Hepatocyte (in vitro differentiated cells): ENCODE data around the gene CFD. TPM values are rescaled to one million over a fixed set of nuclear protein-coding genes. Genes with fewer than 3 reads are reported as not detected.
A peak's percentile ranks its signal among the peaks of the same experiment; 100 is the strongest.

Source experiments
- DNase-seq: peaks from one replicate; pipeline ENCODE4 v3.0.0-alpha.2; 2016; ENCODE audit warnings: low spot score
- H2AFZ ChIP-seq: fragments of 200-600 bp; sonication (generic); 2 replicates; pipeline ENCODE4 v1.6.0; 2016; ENCODE audit warnings: antibody characterized with exemption, mild to moderate bottlenecking
- H3K27ac ChIP-seq: fragments of 200-600 bp; sonication (generic); 2 replicates; pipeline ENCODE4 v1.5.1; 2016; ENCODE audit warnings: mild to moderate bottlenecking
- H3K27me3 ChIP-seq: fragments of 200-600 bp; sonication (generic); 2 replicates; pipeline ENCODE4 v1.6.1; 2016
- H3K36me3 ChIP-seq: fragments of 200-600 bp; sonication (generic); replicated peaks from 2 replicates; pipeline ENCODE4 v1.5.1; 2016; ENCODE audit warnings: low read depth; ENCODE audit not compliant: insufficient read depth
- H3K4me1 ChIP-seq: fragments of 200-600 bp; sonication (generic); 2 replicates; pipeline ENCODE4 v1.5.1; 2016; ENCODE audit warnings: mild to moderate bottlenecking, moderate library complexity; ENCODE audit not compliant: insufficient read depth
- H3K4me2 ChIP-seq: fragments of 200-600 bp; sonication (generic); 2 replicates; pipeline ENCODE4 v1.6.0; 2016
- H3K4me3 ChIP-seq: fragments of 200-600 bp; sonication (generic); 2 replicates; pipeline ENCODE4 v1.5.1; 2016; ENCODE audit warnings: mild to moderate bottlenecking
- H3K79me2 ChIP-seq: fragments of 200-600 bp; sonication (generic); 2 replicates; pipeline ENCODE4 v1.6.0; 2017; ENCODE audit warnings: mild to moderate bottlenecking
- H3K9me2 ChIP-seq: fragments of 200-600 bp; sonication (generic); replicated peaks from 2 replicates; pipeline ENCODE4 v1.6.0; 2017; ENCODE audit warnings: mild to moderate bottlenecking; ENCODE audit not compliant: insufficient read depth
- H3K9me3 ChIP-seq: fragments of 200-600 bp; sonication (generic); 2 replicates; pipeline ENCODE4 v1.5.1; 2016; ENCODE audit warnings: low read depth, mild to moderate bottlenecking
- H4K20me1 ChIP-seq: fragments of 200-600 bp; sonication (generic); 2 replicates; pipeline ENCODE4 v1.6.0; 2016; ENCODE audit warnings: mild to moderate bottlenecking; ENCODE audit not compliant: insufficient read depth, poor library complexity, severe bottlenecking
- CTCF ChIP-seq: fragments of 200-600 bp; sonication (generic); IDR thresholded peaks from 2 replicates; pipeline ENCODE4 v1.5.1; 2016; ENCODE audit warnings: antibody characterized with exemption, mild to moderate bottlenecking; ENCODE audit not compliant: poor library complexity
- EZH2 ChIP-seq: fragments of 200-600 bp; sonication (generic); IDR thresholded peaks from 2 replicates; pipeline ENCODE4 v1.6.1; 2016; ENCODE audit warnings: antibody characterized with exemption, mild to moderate bottlenecking, borderline replicate concordance
- EZH2phosphoT487 ChIP-seq: fragments of 200-600 bp; sonication (generic); IDR thresholded peaks from one replicate; pipeline ENCODE4 v1.6.1; 2018; ENCODE audit warnings: antibody characterized with exemption, mild to moderate bottlenecking, low read depth, moderate library complexity; ENCODE audit not compliant: unreplicated experiment, severe bottlenecking
- whole genome bisulfite sequencing: methylation state at CpG from one replicate; pipeline ENCODE4 v1.1.6; 2016; ENCODE audit warnings: low lambda C conversion rate; ENCODE audit errors: missing lambda C conversion rate; 5-methylcytosine and 5-hydroxymethylcytosine counted together
- polyA plus RNA-seq: library from polyadenylated mRNA; unstranded; fragments of >200 nt; fragmentation: Nextera tagmentation; extraction: Ambion mirVana; gene quantifications from 2 replicates; pipeline ENCODE4 v1.2.1, GENCODE V29; 2016
- total RNA-seq: library from RNA; depleted of rRNA; stranded (reverse); fragments of >200 nt; gene quantifications from 2 replicates; pipeline ENCODE4 v1.2.3, GENCODE V29; 2014

CFD gene
- total and polyA plus RNA-seq, 2 experiments from 2014 or later: 3.3 to 8.2 TPM

DNA sequence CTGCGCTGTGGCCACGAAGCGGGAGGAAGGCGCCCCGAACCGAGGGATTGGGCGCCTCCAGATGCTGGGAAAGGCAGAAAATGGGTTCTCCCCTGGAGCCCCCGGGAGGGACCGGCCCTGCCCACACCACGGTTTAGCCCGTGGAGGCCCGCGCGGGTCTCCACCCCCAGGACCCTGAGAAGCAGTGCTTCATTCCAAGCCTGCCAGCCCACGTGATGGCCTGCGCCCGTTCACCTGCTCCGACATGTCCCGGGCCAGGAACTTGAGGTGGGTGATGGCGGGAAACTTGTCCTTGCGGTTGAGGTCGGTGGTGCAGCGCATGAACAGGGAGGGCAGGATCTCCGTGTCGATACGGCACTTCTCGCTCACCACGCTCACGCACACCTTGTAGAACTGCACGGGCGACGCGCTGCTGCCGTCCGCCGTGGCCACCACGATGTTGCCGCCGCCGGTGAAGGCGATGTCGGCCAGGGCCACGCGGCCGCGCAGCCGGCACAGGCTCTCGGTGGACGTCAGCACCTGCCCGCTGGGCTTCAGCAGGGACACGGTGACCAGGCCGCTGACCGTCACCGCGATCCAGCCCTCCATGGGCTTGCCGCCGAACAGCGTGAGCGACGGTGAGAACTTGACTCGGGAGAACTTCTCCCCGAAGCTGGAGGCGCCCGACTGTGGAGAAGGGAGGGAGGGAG lies 26.2 kb downstream of the CFD start:
- DNase-seq: no peak
- no peaks in the 10 kb centered on the region for H3K9me2 ChIP-seq
- 99% methylated on average over 60 of the region's 64 CpGs for WGBS
- no peaks in the 10 kb centered on the region for H4K20me1 ChIP-seq
- H3K4me1 ChIP-seq: no peaks in the 10 kb centered on the region
- no peaks in the 10 kb centered on the region for H3K27me3 ChIP-seq
- H3K79me2 ChIP-seq: peaks cover 5% of the 10 kb centered on the region
- no peaks in the 10 kb centered on the region for H3K36me3 ChIP-seq
- H2AFZ ChIP-seq: no peak overlapping the region
- no peak for TF ChIP-seq EZH2
- no peak for TF ChIP-seq CTCF
- TF ChIP-seq EZH2phosphoT487: no peak
- H3K4me3 ChIP-seq: no peak overlapping the region
- H3K4me2 ChIP-seq: no peak overlapping the region
- H3K9me3 ChIP-seq: no peaks in the 10 kb centered on the region
- no peak overlapping the region for H3K27ac ChIP-seq

DNA sequence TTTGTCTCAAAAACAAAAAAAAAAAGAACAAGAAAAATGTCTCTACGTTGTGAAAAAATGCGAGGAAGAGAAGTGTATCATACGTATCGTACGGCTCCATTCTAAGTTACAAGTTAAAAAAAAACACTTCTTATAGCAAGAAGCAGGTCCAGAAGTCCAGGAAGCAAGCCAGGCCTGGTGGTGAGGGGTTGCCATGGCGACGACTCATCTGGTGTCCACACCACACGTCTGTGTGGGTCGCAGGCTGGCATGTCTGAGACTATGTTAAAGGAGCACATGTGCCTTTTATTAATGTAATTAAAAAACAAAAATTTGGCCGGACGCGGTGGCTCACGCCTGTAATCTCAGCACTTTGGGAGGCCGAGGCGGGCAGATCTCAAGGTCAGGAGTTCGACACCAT lies 27.6 kb downstream of the CFD start:
- H3K27ac ChIP-seq: no peak overlapping the region
- H3K9me3 ChIP-seq: no peaks in the 10 kb centered on the region
- TF ChIP-seq CTCF (no peak), EZH2 (no peak), EZH2phosphoT487 (no peak)
- WGBS: 84% methylated on average over 16 of the region's 16 CpGs
- no peak overlapping the region for H3K4me2 ChIP-seq
- no peaks in the 10 kb centered on the region for H3K9me2 ChIP-seq
- no peaks in the 10 kb centered on the region for H3K27me3 ChIP-seq
- H4K20me1 ChIP-seq: no peaks in the 10 kb centered on the region
- peak; percentile 59 for DNase-seq
- H3K36me3 ChIP-seq: no peaks in the 10 kb centered on the region
- H3K79me2 ChIP-seq: peaks cover 14% of the 10 kb centered on the region
- H3K4me1 ChIP-seq: no peaks in the 10 kb centered on the region
- H3K4me3 ChIP-seq: no peak overlapping the region
- no peak overlapping the region for H2AFZ ChIP-seq

GRCh38 chr19:887599-887998 lies 28.1 kb downstream of the CFD start:
- DNase-seq: no peak

More at GRCh38 chr19:887599-887998, 28.1 kb downstream of the CFD start:
- Histone ChIP-seq H4K20me1 (no peaks in the 10 kb centered on the region), H3K36me3 (no peaks in the 10 kb centered on the region), H3K4me1 (no peaks in the 10 kb centered on the region), H3K79me2 (peaks cover 20% of the 10 kb centered on the region), H3K27ac (no peak overlapping the region), H3K9me2 (no peaks in the 10 kb centered on the region), H3K4me3 (no peak overlapping the region), H3K27me3 (no peaks in the 10 kb centered on the region), H3K9me3 (no peaks in the 10 kb centered on the region), H2AFZ (no peak overlapping the region), H3K4me2 (no peak overlapping the region)
- WGBS: 98% methylated on average over 8 of the region's 10 CpGs
- no peak for TF ChIP-seq CTCF
- TF ChIP-seq EZH2: no peak
- TF ChIP-seq EZH2phosphoT487: no peak
